ENCODE results near the gene C10orf62. TPM values are rescaled to one million over a fixed set of nuclear protein-coding genes. Genes with fewer than 3 reads are reported as not detected.

The C10orf62 gene
- total and polyA plus RNA-seq, 2 donors (not counting 3 experiments of a cell fraction or from before 2014, with no cell fraction given): not detected

- TF ChIP-seq POLR2AphosphoS5 (IDR thresholded peaks at IDR 0.05; ENCODE audit: insufficient read depth, low read depth, low read length): peak; percentile 99
- peak; percentile 100 for TF ChIP-seq JUN (IDR thresholded peaks at IDR 0.05; ENCODE audit: borderline replicate concordance, insufficient read depth, insufficient read length, low read depth)
- no peak for TF ChIP-seq GATA2 (IDR thresholded peaks at IDR 0.05; ENCODE audit: insufficient read depth, insufficient read length, low read depth, low read length)
- no peak for TF ChIP-seq CTCF (IDR thresholded peaks at IDR 0.05; ENCODE audit: extremely low read depth in 1 of 2, insufficient read depth in 1 of 2, low read depth in 1 of 2, low read length in 2 of 2)
- peak; percentile 87 for TF ChIP-seq MYC (IDR thresholded peaks at IDR 0.05; ENCODE audit: low read depth, low read length)
- TF ChIP-seq EZH2 (IDR thresholded peaks at IDR 0.05; ENCODE audit: borderline replicate concordance, low read depth, low read length, severe bottlenecking): no peak
- TF ChIP-seq FOS (IDR thresholded peaks at IDR 0.05; ENCODE audit: borderline replicate concordance, insufficient read depth, low read length): peak; percentile 100
- TF ChIP-seq POLR2A (IDR thresholded peaks at IDR 0.05; ENCODE audit: low read depth, low read length): peak; percentile 80
- TF ChIP-seq MAX (IDR thresholded peaks at IDR 0.05; ENCODE audit: insufficient read depth, insufficient read length): peak; percentile 54
- Histone ChIP-seq H3K9me3 (replicated peaks; ENCODE audit: control insufficient read depth, insufficient read depth, low read length) (no peaks in the 10 kb centered on the region), H3K36me3 (ENCODE audit: control insufficient read depth in 2 of 2, extremely low read depth in 1 of 2, insufficient read depth in 2 of 2, low read length in 2 of 2) (no peaks in the 10 kb centered on the region), H3K9me1 (replicated peaks; ENCODE audit: control insufficient read depth, extremely low read depth, insufficient read depth, low read length) (no peaks in the 10 kb centered on the region), H3K27me3 (ENCODE audit: control insufficient read depth in 2 of 2, insufficient read depth in 2 of 2, low read length in 2 of 2) (no peaks in the 10 kb centered on the region), H4K20me1 (replicated peaks; ENCODE audit: control insufficient read depth, extremely low read depth, insufficient read depth, low read length) (no peaks in the 10 kb centered on the region), H3K79me2 (ENCODE audit: control insufficient read depth, insufficient read depth, low read length) (peaks cover 4% of the 10 kb centered on the region), H3K4me3 (replicated peaks in 1 of 3; ENCODE audit: insufficient read depth in 1 of 3, low read depth in 1 of 3, low read length in 3 of 3) (no peak overlapping the region), H3K4me2 (ENCODE audit: insufficient read depth, low read length) (peak overlapping the region; percentile 38), H3K9ac (replicated peaks; ENCODE audit: extremely low read depth, insufficient read depth, low read length) (peak overlapping the region; percentile 84), H2AFZ (ENCODE audit: low read depth, low read length) (no peak overlapping the region), H3K27ac (ENCODE audit: insufficient read depth, low read depth, low read length) (peak overlapping the region; percentile 99), H3K4me1 (ENCODE audit: control insufficient read depth, extremely low read depth, insufficient read depth, low read length) (peaks cover 61% of the 10 kb centered on the region)
- ChIA-PET POLR2A (interaction anchor here (1.0 to 2.2 kb wide), 3 partner anchors 9 to 44 kb away, joined by 3 to 8 read pairs (median 5); partner anchors contain the start of genes MMS19 and UBTD1), CTCF (interaction anchor here (0.8 to 6.6 kb wide), 4 partner anchors 10 to 44 kb away, joined by 3 to 93 read pairs (median 6); partner anchors contain the start of gene UBTD1)
- no TSS peak for BruUV-seq (replicated peaks)
- FAIRE-seq: peak; percentile 100
- dilution Hi-C loops (cut with MboI; ENCODE audit: extremely low pct_ligation_motif_present, low sequenced_read_pairs): no loop called here
- peak; percentile 98 for DNase-seq (ENCODE audit: low read depth, low spot score)
- intact Hi-C loops (cut with micrococcal nuclease): loop anchor here (1.0 to 2.0 kb wide), 5 partner anchors 25 to 97 kb away; partner anchors contain the start of genes EXOSC1 and ZDHHC16
Observed at GRCh38 chr10:97543025-97543546, 46.4 kb upstream of the C10orf62 start.

Measured in endothelial cell of umbilical vein (primary cell).